IMR-90 (cell line): Measurements from ENCODE around the gene TRIM26. TPM values are rescaled to one million over a fixed set of nuclear protein-coding genes. Genes with fewer than 3 reads are reported as not detected.

Experiments used
- ATAC-seq: fragments of 200-7000 bp; cut with Tn5 transposase; 2 replicates; pipeline ENCODE4 v1.9.1; 2020; ENCODE audit warnings: low read depth, mild to moderate bottlenecking, moderate library complexity
- BruUV-seq: library from RNA; stranded (reverse); fragments of 400-500 nt; replicated peaks from 2 replicates; lab custom pipeline; 2021; lab: Mats Ljungman, UMichigan
- CTCF ChIA-PET: fragments of 300-600 bp; formaldehyde crosslinking; extraction: SDS; loops from one replicate; lab custom pipeline; 2021; ENCODE audit warnings: antibody characterized with exemption; lab: Yijun Ruan, JAX
- POLR2A ChIA-PET: fragments of 300-600 bp; sonication (Branson Sonifier 250); formaldehyde crosslinking; loops from one replicate; lab custom pipeline; 2022; ENCODE audit warnings: antibody characterized with exemption; ENCODE audit not compliant: unreplicated experiment; lab: Charles Lee
- DNase-seq: peaks from one replicate; pipeline ENCODE4 v3.0.0; 2013
- H2AFZ ChIP-seq: replicated peaks from 2 replicates; pipeline ENCODE3; 2013; ENCODE audit warnings: low read length, mild to moderate bottlenecking; ENCODE audit not compliant: poor library complexity
- H2AK5ac ChIP-seq: 2 replicates; pipeline ENCODE4 v1.6.1; 2013; ENCODE audit warnings: low read depth, low read length, inconsistent platforms
- H2AK9ac ChIP-seq: replicated peaks from 2 replicates; pipeline ENCODE3; 2013; ENCODE audit warnings: mild to moderate bottlenecking, low read depth, low read length, moderate library complexity; ENCODE audit not compliant: poor library complexity
- H2BK120ac ChIP-seq: 2 replicates; pipeline ENCODE4 v1.6.1; 2013; ENCODE audit warnings: low read depth, low read length, inconsistent platforms
- H2BK15ac ChIP-seq: 3 replicates; pipeline ENCODE4 v1.6.1; 2013; ENCODE audit warnings: low read depth, low read length, inconsistent platforms
- H2BK20ac ChIP-seq: 2 replicates; pipeline ENCODE4 v1.6.1; 2013; ENCODE audit warnings: low read depth, mild to moderate bottlenecking, inconsistent platforms, low read length, moderate library complexity
- H2BK5ac ChIP-seq: 2 replicates; pipeline ENCODE4 v1.6.1; 2013; ENCODE audit warnings: mild to moderate bottlenecking, low read depth, low read length, inconsistent platforms; ENCODE audit not compliant: poor library complexity, severe bottlenecking
- H3K14ac ChIP-seq: replicated peaks from 2 replicates; pipeline ENCODE4 v1.6.1; 2013; ENCODE audit warnings: low read depth, low read length, inconsistent platforms
- H3K18ac ChIP-seq: 2 replicates; pipeline ENCODE4 v1.6.1; 2013; ENCODE audit warnings: low read depth, low read length, control low read depth
- H3K23ac ChIP-seq: 2 replicates; pipeline ENCODE4 v1.6.1; 2013; ENCODE audit warnings: low read depth, low read length, inconsistent platforms
- H3K27ac ChIP-seq: 2 replicates; pipeline ENCODE4 v1.5.1; 2013; ENCODE audit warnings: mild to moderate bottlenecking, control low read depth, low read length; ENCODE audit not compliant: insufficient read depth
- H3K27me3 ChIP-seq: 2 replicates; pipeline ENCODE4 v1.6.1; 2013; ENCODE audit warnings: low read length; ENCODE audit not compliant: control insufficient read depth, insufficient read depth
- H3K36me3 ChIP-seq: 2 replicates; pipeline ENCODE4 v1.6.1; 2013; ENCODE audit warnings: low read length, mixed read lengths; ENCODE audit not compliant: control insufficient read depth, insufficient read depth
- H3K4ac ChIP-seq: 2 replicates; pipeline ENCODE4 v1.6.1; 2013; ENCODE audit warnings: low read depth, low read length, inconsistent platforms
- H3K4me1 ChIP-seq: 2 replicates; pipeline ENCODE4 v1.6.1; 2013; ENCODE audit warnings: low read length, mixed read lengths; ENCODE audit not compliant: control insufficient read depth, insufficient read depth
- H3K4me2 ChIP-seq: 2 replicates; pipeline ENCODE4 v1.6.1; 2013; ENCODE audit warnings: low read depth, mild to moderate bottlenecking, control low read depth, low read length, moderate library complexity
- H3K4me3 ChIP-seq: 2 replicates; pipeline ENCODE4 v1.5.1; 2013; ENCODE audit warnings: low read depth, mild to moderate bottlenecking, control low read depth, low read length, moderate library complexity; ENCODE audit not compliant: insufficient read depth
- H3K56ac ChIP-seq: 2 replicates; pipeline ENCODE4 v1.6.1; 2013; ENCODE audit warnings: low read length, inconsistent platforms; ENCODE audit not compliant: insufficient read depth; ENCODE audit errors: extremely low read depth
- H3K79me1 ChIP-seq, 2 experiments: 2 replicates each; pipeline ENCODE4 v1.6.1; 2013; ENCODE audit warnings: low read length in 2 of 2, inconsistent platforms in 1 of 2, low read depth in 1 of 2
- H3K9ac ChIP-seq: 2 replicates; pipeline ENCODE4 v1.6.1; 2013; ENCODE audit warnings: low read depth, low read length, control low read depth
- H3K9me1 ChIP-seq: 2 replicates; pipeline ENCODE4 v1.6.1; 2013; ENCODE audit warnings: low read length, inconsistent platforms; ENCODE audit not compliant: insufficient read depth
- H3K9me3 ChIP-seq: 2 replicates; pipeline ENCODE4 v1.6.1; 2013; ENCODE audit warnings: low read length; ENCODE audit not compliant: control insufficient read depth, insufficient read depth
- H4K20me1 ChIP-seq: 2 replicates; pipeline ENCODE4 v1.6.1; 2013; ENCODE audit warnings: low read length, inconsistent platforms; ENCODE audit not compliant: insufficient read depth
- H4K5ac ChIP-seq: 2 replicates; pipeline ENCODE4 v1.6.1; 2013; ENCODE audit warnings: mild to moderate bottlenecking, low read depth, low read length, control low read depth
- H4K8ac ChIP-seq, 2 experiments: 2 replicates each; pipeline ENCODE4 v1.6.1; 2013; ENCODE audit warnings: low read depth in 2 of 2, low read length in 2 of 2, control low read depth in 1 of 2, inconsistent platforms in 1 of 2
- H4K91ac ChIP-seq: 2 replicates; pipeline ENCODE4 v1.6.1; 2013; ENCODE audit warnings: low read depth, low read length, inconsistent platforms; ENCODE audit not compliant: insufficient read depth
- BHLHE40 ChIP-seq: fragments of 150-350 bp; IDR thresholded peaks from 2 replicates; pipeline ENCODE4 v1.6.1; 2016; ENCODE audit warnings: mild to moderate bottlenecking, low read depth, low read length
- CHD1 ChIP-seq: IDR thresholded peaks from 2 replicates; pipeline ENCODE4 v1.6.1; 2012; ENCODE audit warnings: low read depth, low read length, improper control_type of control experiment
- FOS ChIP-seq: fragments of 150-350 bp; IDR thresholded peaks from 2 replicates; pipeline ENCODE4 v1.6.1; 2016; ENCODE audit warnings: low read depth, low read length
- MAFK ChIP-seq: IDR thresholded peaks from 2 replicates; pipeline ENCODE4 v1.6.1; 2012; ENCODE audit warnings: low read depth, low read length, improper control_type of control experiment
- MAZ ChIP-seq: IDR thresholded peaks from 2 replicates; pipeline ENCODE4 v1.6.1; 2012; ENCODE audit warnings: low read depth, mild to moderate bottlenecking, low read length, improper control_type of control experiment, moderate library complexity, borderline replicate concordance
- MXI1 ChIP-seq: IDR thresholded peaks from 2 replicates; pipeline ENCODE4 v1.6.1; 2012; ENCODE audit warnings: low read depth, mild to moderate bottlenecking, low read length, moderate library complexity, borderline replicate concordance
- POLR2A ChIP-seq: IDR thresholded peaks from 2 replicates; pipeline ENCODE4 v1.6.1; 2012; ENCODE audit warnings: mild to moderate bottlenecking, low read depth, low read length
- RFX5 ChIP-seq: IDR thresholded peaks from 2 replicates; pipeline ENCODE4 v1.8.0; 2012; ENCODE audit warnings: low read depth, mild to moderate bottlenecking, low read length, moderate library complexity
- SMC3 ChIP-seq: fragments of 150-350 bp; IDR thresholded peaks from 2 replicates; pipeline ENCODE4 v1.6.1; 2016; ENCODE audit warnings: low read depth, mild to moderate bottlenecking, antibody characterized with exemption, low read length, moderate library complexity
- WGBS, 2 experiments: methylation state at CpG; one replicate each; pipeline versions ENCODE4 v1.1.5 to v1.1.7; 2013; ENCODE audit warnings: missing lambda C conversion rate in 2 of 2; ENCODE audit not compliant: insufficient read length in 1 of 2; ENCODE audit errors: extremely low coverage in 2 of 2; 5-methylcytosine and 5-hydroxymethylcytosine counted together
- dilution Hi-C: fragments of 300-500 bp; cut with HindIII; formaldehyde crosslinking; loops from one replicate; pipeline ENCODE4 v1.14.3; 2018; ENCODE audit warnings: low sequenced_read_pairs; ENCODE audit not compliant: unreplicated experiment
- in situ Hi-C: fragments of 300-500 bp; cut with MboI; formaldehyde crosslinking; loops from 3 replicates; pipeline ENCODE4 v1.14.3; 2019; ENCODE audit warnings: low sequenced_read_pairs, inconsistent platforms, mixed read lengths
- intact Hi-C: fragments of 100-400 bp; cut with micrococcal nuclease; formaldehyde crosslinking; loops from 2 replicates; pipeline ENCODE4 v1.10.0; 2022
- polyA plus RNA-seq, 3 experiments: library from polyadenylated mRNA; depleted of rRNA; stranded (reverse); fragments of >200 nt; gene quantifications; 2 replicates each; pipeline ENCODE4 v1.2.3, GENCODE V29; 2012; ENCODE audit warnings: low replicate concordance in 1 of 3
- total RNA-seq: library from RNA; depleted of rRNA; stranded (reverse); fragments of >200 nt; gene quantifications from 2 replicates; pipeline ENCODE4 v1.2.3, GENCODE V29; 2012
- TF ChIP-seq, protein P1 (sequence below): conservative IDR thresholded peaks from 2 replicates; pipeline ENCODE4 v1.5.1; 2012; ENCODE audit warnings: mild to moderate bottlenecking, low read depth, low read length, improper control_type of control experiment

TRIM26 gene
- total and polyA plus RNA-seq, 2 of the 4 experiments (the other 2 are of a cell fraction) = 22.6 to 23.8 TPM

DNA sequence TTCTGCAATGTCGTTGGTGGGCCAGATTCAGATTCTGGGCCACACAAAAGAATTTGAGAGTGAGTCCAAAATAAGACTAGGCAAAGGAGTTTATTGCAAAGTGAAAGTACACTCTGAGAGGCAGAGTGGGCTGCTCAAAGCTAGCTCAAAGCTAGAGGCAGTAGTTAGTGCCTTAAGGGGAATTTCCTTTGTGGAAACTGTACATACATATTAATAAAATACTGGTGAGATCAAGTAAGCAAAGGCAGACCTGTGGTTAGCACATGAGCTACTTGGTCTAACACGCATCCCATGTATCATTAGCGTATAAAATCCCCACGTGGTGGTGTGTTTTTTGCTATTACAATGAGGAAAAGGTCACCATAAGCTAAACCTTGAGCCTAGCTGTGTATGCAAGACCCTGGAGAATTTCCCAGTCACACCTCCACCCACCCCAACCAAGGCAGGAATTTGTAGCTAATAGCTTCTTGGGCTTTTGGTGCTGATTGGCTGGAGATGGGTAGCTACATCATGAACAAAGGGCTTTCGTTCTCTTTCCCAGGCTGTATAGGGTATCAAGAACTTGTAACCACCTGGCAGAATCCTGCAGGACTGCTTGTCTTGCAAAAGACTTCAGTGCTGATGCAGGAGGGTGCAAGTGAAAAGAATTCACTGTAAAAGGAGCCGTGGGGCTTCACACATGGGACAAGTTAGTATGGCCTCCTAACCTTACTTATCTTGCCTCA is 14.7 kb upstream of the TRIM26 start (continued):
- no peak for TF ChIP-seq FOS

DNA sequence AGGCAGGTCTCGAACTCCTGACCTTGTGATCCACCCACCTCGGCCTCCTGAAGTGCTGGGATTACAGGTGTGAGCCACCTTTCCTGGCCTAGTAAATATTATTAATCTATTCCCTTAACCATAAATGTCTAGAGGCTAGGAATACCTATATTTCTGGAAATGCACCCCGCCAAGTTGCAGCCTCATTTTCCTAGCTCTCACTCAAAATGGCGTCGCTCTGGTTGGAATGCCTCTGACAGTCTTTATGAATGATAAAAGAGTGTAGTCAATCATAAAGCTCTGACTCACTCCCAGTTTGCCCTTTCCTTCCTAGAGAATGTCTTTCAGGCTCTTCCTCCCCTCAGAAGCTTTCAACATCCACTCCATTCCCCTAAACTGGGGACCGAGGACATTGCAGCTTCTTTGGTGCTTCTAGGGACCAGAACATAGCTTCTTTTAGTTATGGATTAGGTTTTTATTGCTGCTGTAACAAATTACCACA is 14.1 kb upstream of the TRIM26 start:
- POLR2A ChIA-PET = no interaction called here

More for the DNA sequence above, 14.1 kb upstream of the TRIM26 start:
- H2AFZ ChIP-seq = no peak overlapping the region
- no peak overlapping the region for H4K8ac ChIP-seq
- no CpG with 5 or more reads among the region's 6 CpGs for WGBS, 2 experiments
- H3K27ac ChIP-seq = no peak overlapping the region
- H2AK5ac ChIP-seq = no peak overlapping the region
- H3K14ac ChIP-seq = no peak overlapping the region
- peaks cover 5% of the 10 kb centered on the region; the same call in 1 of the 2 replicates for H3K27me3 ChIP-seq
- intact Hi-C loops = no loop called here
- TF ChIP-seq POLR2A (no peak), MAZ (no peak), CHD1 (no peak), RFX5 (no peak), FOS (no peak), BHLHE40 (no peak), SMC3 (no peak), MXI1 (no peak), MAFK (no peak)
- TF ChIP-seq, protein P1, sequence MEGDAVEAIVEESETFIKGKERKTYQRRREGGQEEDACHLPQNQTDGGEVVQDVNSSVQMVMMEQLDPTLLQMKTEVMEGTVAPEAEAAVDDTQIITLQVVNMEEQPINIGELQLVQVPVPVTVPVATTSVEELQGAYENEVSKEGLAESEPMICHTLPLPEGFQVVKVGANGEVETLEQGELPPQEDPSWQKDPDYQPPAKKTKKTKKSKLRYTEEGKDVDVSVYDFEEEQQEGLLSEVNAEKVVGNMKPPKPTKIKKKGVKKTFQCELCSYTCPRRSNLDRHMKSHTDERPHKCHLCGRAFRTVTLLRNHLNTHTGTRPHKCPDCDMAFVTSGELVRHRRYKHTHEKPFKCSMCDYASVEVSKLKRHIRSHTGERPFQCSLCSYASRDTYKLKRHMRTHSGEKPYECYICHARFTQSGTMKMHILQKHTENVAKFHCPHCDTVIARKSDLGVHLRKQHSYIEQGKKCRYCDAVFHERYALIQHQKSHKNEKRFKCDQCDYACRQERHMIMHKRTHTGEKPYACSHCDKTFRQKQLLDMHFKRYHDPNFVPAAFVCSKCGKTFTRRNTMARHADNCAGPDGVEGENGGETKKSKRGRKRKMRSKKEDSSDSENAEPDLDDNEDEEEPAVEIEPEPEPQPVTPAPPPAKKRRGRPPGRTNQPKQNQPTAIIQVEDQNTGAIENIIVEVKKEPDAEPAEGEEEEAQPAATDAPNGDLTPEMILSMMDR = no peak
- ATAC-seq (no peak), DNase-seq (no peak)
- in situ Hi-C loops = loop anchor here (10.0 kb wide), 1 partner anchor 168 kb away; no protein-coding TSS in a partner anchor
- H2AK9ac ChIP-seq = no peak overlapping the region
- no peaks in the 10 kb centered on the region for H3K9me1 ChIP-seq
- no peak overlapping the region for H3K56ac ChIP-seq
- H3K23ac ChIP-seq = no peak overlapping the region
- no peaks in the 10 kb centered on the region for H3K4me1 ChIP-seq
- no peaks in the 10 kb centered on the region for H3K79me1 ChIP-seq
- BruUV-seq = no TSS peak
- H2BK120ac ChIP-seq = no peak overlapping the region
- no peak overlapping the region for H3K9ac ChIP-seq
- dilution Hi-C loops = no loop called here
- H2BK20ac ChIP-seq = no peak overlapping the region
- H3K9me3 ChIP-seq = 0 out of 2 replicates have a peak, but pooled peaks cover 5% of the 10 kb centered on the region
- H3K36me3 ChIP-seq = no peaks in the 10 kb centered on the region
- CTCF ChIA-PET = interaction anchor here (0.6 to 1.2 kb wide), 2 partner anchors 8 to 24 kb away, joined by 3 to 4 read pairs; no protein-coding TSS in a partner anchor
- H2BK15ac ChIP-seq = no peak overlapping the region
- no peak overlapping the region for H4K5ac ChIP-seq
- no peak overlapping the region for H3K18ac ChIP-seq
- H4K20me1 ChIP-seq = no peaks in the 10 kb centered on the region
- no peak overlapping the region for H4K91ac ChIP-seq
- H3K4me3 ChIP-seq = no peak overlapping the region
- no peak overlapping the region for H2BK5ac ChIP-seq
- H3K4me2 ChIP-seq = no peak overlapping the region
- H3K4ac ChIP-seq = no peak overlapping the region
